Measurements from ENCODE around the gene VEPH1. TPM values are rescaled to one million over a fixed set of nuclear protein-coding genes. Genes with fewer than 3 reads are reported as not detected.

Gene VEPH1
- polyA plus RNA-seq, 1 donor (not counting 4 experiments of a cell fraction or from before 2014, with no cell fraction given): 0.21 TPM

DNA sequence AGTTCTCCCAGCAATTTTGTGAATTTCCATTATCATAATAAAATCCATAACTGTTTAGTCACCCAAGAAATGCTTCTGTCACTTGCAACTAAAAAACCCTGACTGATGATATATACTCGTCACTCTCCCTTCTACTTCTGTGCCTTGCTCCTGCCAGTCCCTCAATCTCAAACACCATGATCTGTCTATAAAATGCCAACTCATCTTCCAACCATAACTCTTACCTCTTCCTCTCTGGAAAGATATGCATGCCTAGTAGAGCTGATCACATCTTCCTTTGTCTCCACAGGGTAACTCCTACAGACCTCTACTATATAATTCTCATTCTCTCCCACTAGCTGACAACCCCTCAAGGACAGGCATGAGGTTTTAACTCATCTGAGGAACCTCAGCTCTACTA is 5.2 kb upstream of the VEPH1 start:
- Histone ChIP-seq H3K4me3 (ENCODE audit: control insufficient read depth in 2 of 3, extremely low read depth in 1 of 3, insufficient read depth in 2 of 3, low read depth in 1 of 3, low read length in 3 of 3) (no peak overlapping the region), H2AFZ (ENCODE audit: control insufficient read depth, low read length) (no peak overlapping the region), H3K27me3 (ENCODE audit: control insufficient read depth, extremely low read depth, insufficient read depth, low read length) (no peaks in the 10 kb centered on the region), H3K9me1 (ENCODE audit: control insufficient read depth, extremely low read depth, insufficient read depth, low read length) (no peaks in the 10 kb centered on the region), H4K20me1 (ENCODE audit: control insufficient read depth, extremely low read depth, insufficient read depth, low read length) (no peaks in the 10 kb centered on the region), H3K9me3 (ENCODE audit: control insufficient read depth, low read depth, low read length) (no peaks in the 10 kb centered on the region), H3K36me3 (ENCODE audit: control insufficient read depth in 2 of 2, extremely low read depth in 1 of 2, insufficient read depth in 2 of 2, low read length in 2 of 2) (no peaks in the 10 kb centered on the region), H3K4me1 (ENCODE audit: control insufficient read depth, extremely low read depth, insufficient read depth, low read length) (no peaks in the 10 kb centered on the region), H3K4me2 (ENCODE audit: control insufficient read depth, extremely low read depth, insufficient read depth, low read depth, low read length) (no peak overlapping the region), H3K79me2 (ENCODE audit: control insufficient read depth, insufficient read depth, low read length) (no peaks in the 10 kb centered on the region), H3K9ac (ENCODE audit: control insufficient read depth, extremely low read depth, insufficient read depth, low read length) (no peak overlapping the region), H3K27ac (ENCODE audit: control insufficient read depth, insufficient read depth, low read length) (no peak overlapping the region)
- FAIRE-seq: no peak
- TF ChIP-seq, protein P1, sequence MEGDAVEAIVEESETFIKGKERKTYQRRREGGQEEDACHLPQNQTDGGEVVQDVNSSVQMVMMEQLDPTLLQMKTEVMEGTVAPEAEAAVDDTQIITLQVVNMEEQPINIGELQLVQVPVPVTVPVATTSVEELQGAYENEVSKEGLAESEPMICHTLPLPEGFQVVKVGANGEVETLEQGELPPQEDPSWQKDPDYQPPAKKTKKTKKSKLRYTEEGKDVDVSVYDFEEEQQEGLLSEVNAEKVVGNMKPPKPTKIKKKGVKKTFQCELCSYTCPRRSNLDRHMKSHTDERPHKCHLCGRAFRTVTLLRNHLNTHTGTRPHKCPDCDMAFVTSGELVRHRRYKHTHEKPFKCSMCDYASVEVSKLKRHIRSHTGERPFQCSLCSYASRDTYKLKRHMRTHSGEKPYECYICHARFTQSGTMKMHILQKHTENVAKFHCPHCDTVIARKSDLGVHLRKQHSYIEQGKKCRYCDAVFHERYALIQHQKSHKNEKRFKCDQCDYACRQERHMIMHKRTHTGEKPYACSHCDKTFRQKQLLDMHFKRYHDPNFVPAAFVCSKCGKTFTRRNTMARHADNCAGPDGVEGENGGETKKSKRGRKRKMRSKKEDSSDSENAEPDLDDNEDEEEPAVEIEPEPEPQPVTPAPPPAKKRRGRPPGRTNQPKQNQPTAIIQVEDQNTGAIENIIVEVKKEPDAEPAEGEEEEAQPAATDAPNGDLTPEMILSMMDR (optimal IDR thresholded peaks at IDR 0.05 in 1 of 3, IDR thresholded peaks at IDR 0.05 in 1 of 3, conservative IDR thresholded peaks at IDR 0.05 in 1 of 3; ENCODE audit: extremely low read depth in 1 of 3, insufficient read depth in 2 of 3, low read length in 3 of 3): no peak
- TF ChIP-seq EZH2 (IDR thresholded peaks at IDR 0.05; ENCODE audit: low read length): no peak
- dilution Hi-C loops (cut with MboI; ENCODE audit: extremely low pct_ligation_motif_present, low sequenced_read_pairs): no loop called here
- DNase-seq (ENCODE audit: low read depth, low spot score): no peak

DNA sequence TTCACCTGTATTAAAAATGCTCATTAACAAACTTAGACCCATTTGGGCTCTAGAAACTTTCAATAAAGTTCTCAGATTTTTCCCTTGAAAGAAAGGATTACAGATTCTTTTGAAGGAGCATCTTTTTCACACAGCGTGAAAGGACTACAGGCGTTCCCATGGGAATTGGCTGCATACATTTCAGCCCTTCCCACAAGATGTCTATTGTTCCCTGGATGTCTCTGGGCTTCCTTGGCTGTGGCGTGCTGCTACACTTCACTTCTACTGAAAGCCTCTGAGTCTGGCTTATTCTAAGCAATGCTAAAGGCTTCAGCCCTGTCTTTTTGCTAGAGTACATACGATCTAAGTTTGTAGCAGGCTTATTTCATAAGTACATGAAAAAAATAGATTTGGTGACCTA is 1.4 kb downstream of the VEPH1 start:
- no peak overlapping the region for H3K4me3 ChIP-seq (ENCODE audit: control insufficient read depth in 2 of 3, extremely low read depth in 1 of 3, insufficient read depth in 2 of 3, low read depth in 1 of 3, low read length in 3 of 3)
- H3K36me3 ChIP-seq (ENCODE audit: control insufficient read depth in 2 of 2, extremely low read depth in 1 of 2, insufficient read depth in 2 of 2, low read length in 2 of 2): no peaks in the 10 kb centered on the region
- H3K27me3 ChIP-seq (ENCODE audit: control insufficient read depth, extremely low read depth, insufficient read depth, low read length): no peaks in the 10 kb centered on the region
- FAIRE-seq: no peak
- no peak for TF ChIP-seq EZH2 (IDR thresholded peaks at IDR 0.05; ENCODE audit: low read length)
- TF ChIP-seq, protein P1 (optimal IDR thresholded peaks at IDR 0.05 in 1 of 3, IDR thresholded peaks at IDR 0.05 in 1 of 3, conservative IDR thresholded peaks at IDR 0.05 in 1 of 3; ENCODE audit: extremely low read depth in 1 of 3, insufficient read depth in 2 of 3, low read length in 3 of 3): no peak
- no peaks in the 10 kb centered on the region for H3K9me3 ChIP-seq (ENCODE audit: control insufficient read depth, low read depth, low read length)
- no peak overlapping the region for H3K27ac ChIP-seq (ENCODE audit: control insufficient read depth, insufficient read depth, low read length)
- DNase-seq (ENCODE audit: low read depth, low spot score): no peak
- H3K4me1 ChIP-seq (ENCODE audit: control insufficient read depth, extremely low read depth, insufficient read depth, low read length): peaks cover 16% of the 10 kb centered on the region
- H3K79me2 ChIP-seq (ENCODE audit: control insufficient read depth, insufficient read depth, low read length): no peaks in the 10 kb centered on the region
- no peaks in the 10 kb centered on the region for H4K20me1 ChIP-seq (ENCODE audit: control insufficient read depth, extremely low read depth, insufficient read depth, low read length)
- no peak overlapping the region for H3K4me2 ChIP-seq (ENCODE audit: control insufficient read depth, extremely low read depth, insufficient read depth, low read depth, low read length)
- no peak overlapping the region for H3K9ac ChIP-seq (ENCODE audit: control insufficient read depth, extremely low read depth, insufficient read depth, low read length)
- dilution Hi-C loops (cut with MboI; ENCODE audit: extremely low pct_ligation_motif_present, low sequenced_read_pairs): no loop called here
- no peak overlapping the region for H2AFZ ChIP-seq (ENCODE audit: control insufficient read depth, low read length)
- H3K9me1 ChIP-seq (ENCODE audit: control insufficient read depth, extremely low read depth, insufficient read depth, low read length): no peaks in the 10 kb centered on the region
